DOHH2 (cell line): ENCODE data around the gene C19orf67.

Experiments
- CTCF ChIP-seq: fragments of 200-600 bp; sonication (generic); IDR thresholded peaks from one replicate; pipeline ENCODE4 v1.5.1; 2014; ENCODE audit warnings: antibody characterized with exemption, mild to moderate bottlenecking, low read depth, low read length; ENCODE audit not compliant: poor library complexity, severe bottlenecking
- EZH2phosphoT487 ChIP-seq: fragments of 200-600 bp; sonication (generic); IDR thresholded peaks from 2 replicates; pipeline ENCODE4 v1.6.1; 2017; ENCODE audit warnings: borderline replicate concordance, mild to moderate bottlenecking, antibody characterized with exemption, low read length, moderate library complexity, mixed read lengths

GRCh38 chr19:14089662-14090508, 4.3 kb upstream of the C19orf67 start:
- no peak for TF ChIP-seq CTCF
- TF ChIP-seq EZH2phosphoT487 = no peak
